GM19023 (cell line): ENCODE measurements around the gene NOX5.
"Not testable (repeated sequence)": the region's sequence is repeated elsewhere in the genome, so short reads cannot be mapped to it uniquely, and the experiment has no call there.

Source experiments
- ATAC-seq: cut with Tn5 transposase; IDR thresholded peaks from one replicate; pipeline ENCODE4 v1.9.1; 2021; ENCODE audit warnings: mild to moderate bottlenecking, moderate library complexity; ENCODE audit not compliant: unreplicated experiment

The NOX5 gene

DNA sequence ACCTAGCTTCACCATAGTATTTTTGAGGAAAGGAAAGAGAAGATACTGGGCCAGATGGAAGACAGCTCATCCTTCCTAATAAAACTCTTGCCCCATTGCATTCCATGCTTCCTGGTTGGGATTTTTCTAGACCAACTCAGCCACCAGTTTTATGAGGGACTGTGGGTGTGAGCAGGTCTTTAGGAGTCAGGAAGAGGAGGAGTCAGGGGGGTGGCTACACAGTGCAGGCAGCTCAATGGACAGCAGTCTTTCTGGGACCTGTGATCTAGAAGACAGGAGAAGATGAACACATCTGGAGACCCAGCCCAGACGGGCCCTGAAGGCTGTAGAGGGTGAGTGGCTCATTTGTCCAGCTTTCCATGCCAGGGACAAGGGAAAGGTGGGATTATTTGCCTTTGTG is at the start of gene NOX5:
TSS of gene NOX5 (plus strand) at position 242 of the 400 bp plus-strand sequence. CDS start at position 283, 41 bp downstream.
- ATAC-seq, result no peak

- ATAC-seq, result no peak
Observed at GRCh38 chr15:68966996-68967395, 47.5 kb upstream of the NOX5 start.

GRCh38 chr15:68967948-68968347 is 46.5 kb upstream of the NOX5 start:
- ATAC-seq, result no peak

- ATAC-seq, result no peak
Observed at GRCh38 chr15:68969298-68969697, 45.2 kb upstream of the NOX5 start.

- no peak for ATAC-seq
Observed at GRCh38 chr15:68972201-68973065, 42.1 kb upstream of the NOX5 start.

DNA sequence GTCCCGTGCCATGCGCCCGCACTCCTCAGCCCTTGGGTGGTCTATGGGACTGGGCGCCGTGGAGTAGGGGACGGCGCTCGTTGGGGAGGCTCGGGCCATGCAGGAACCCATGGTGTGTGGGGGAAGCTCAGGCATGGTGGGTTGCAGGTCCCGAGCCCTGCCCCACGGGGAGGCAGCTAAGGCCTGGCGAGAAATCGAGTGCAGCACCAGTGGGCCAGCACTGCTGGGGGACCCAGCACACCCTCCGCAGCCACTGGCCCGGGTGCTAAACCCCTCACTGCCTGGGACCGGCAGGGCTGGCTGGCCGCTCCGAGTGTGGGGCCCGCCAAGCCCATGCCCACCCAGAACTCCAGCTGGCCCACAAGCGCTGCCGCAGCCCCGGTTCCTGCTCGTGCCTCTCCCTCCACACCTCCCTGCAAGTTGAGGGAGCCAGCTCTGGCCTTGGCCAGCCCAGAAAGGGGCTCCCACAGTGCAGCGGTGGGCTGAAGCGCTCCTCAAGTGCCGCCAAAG is 38.8 kb upstream of the NOX5 start:
- not testable (repeated sequence) for ATAC-seq

GRCh38 chr15:68977426-68977825 is 37.1 kb upstream of the NOX5 start:
- ATAC-seq, result not testable (repeated sequence)

DNA sequence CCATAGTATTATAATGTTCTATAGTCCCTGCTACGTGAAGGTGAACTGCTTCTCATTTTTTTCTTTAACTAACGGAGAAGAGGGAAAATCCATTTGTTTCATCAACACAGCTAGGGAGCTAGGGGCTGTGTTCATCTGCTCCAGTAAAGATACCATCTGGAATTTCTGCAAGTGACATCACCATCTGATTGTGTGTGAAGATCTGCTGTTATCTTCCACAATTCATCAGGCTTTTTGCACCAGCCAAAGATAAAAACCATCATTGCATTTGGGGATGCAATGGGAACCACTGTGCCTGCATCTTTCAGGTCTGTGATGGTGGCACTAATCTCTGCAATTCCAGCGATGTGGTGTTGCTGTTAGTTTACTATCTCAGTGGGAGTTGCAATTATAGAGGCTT is 35.5 kb upstream of the NOX5 start:
- no peak for ATAC-seq

- ATAC-seq, result no peak
Observed at GRCh38 chr15:68979816-68980215, 34.7 kb upstream of the NOX5 start.

- ATAC-seq, result no peak
Observed at GRCh38 chr15:68980786-68981185, 33.7 kb upstream of the NOX5 start.

GRCh38 chr15:68981941-68982340 is 32.6 kb upstream of the NOX5 start:
- no peak for ATAC-seq

- ATAC-seq, result no peak
Observed at GRCh38 chr15:68982976-68983563, 31.4 kb upstream of the NOX5 start.

- ATAC-seq, result no peak
Observed at GRCh38 chr15:68983961-68984481, 30.5 kb upstream of the NOX5 start.

DNA sequence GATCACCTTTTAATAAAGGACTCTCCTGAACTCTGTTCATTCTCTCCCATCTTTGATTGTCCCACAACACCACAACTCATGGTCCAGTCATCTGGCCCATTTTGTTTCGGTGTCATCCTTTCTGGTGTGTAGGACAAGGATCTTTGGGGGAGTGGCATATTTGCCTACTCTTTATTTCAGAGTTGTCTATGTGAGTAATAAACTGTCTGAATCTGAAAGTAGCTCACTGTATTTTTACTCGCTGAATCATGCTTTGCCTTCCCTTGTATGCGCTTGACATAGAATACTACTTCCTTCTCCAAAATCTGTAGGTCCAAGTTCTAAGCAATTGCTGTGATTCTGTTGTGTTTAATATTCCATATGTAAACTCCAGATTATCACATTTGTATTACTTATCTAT is 29.9 kb upstream of the NOX5 start:
- no peak for ATAC-seq

DNA sequence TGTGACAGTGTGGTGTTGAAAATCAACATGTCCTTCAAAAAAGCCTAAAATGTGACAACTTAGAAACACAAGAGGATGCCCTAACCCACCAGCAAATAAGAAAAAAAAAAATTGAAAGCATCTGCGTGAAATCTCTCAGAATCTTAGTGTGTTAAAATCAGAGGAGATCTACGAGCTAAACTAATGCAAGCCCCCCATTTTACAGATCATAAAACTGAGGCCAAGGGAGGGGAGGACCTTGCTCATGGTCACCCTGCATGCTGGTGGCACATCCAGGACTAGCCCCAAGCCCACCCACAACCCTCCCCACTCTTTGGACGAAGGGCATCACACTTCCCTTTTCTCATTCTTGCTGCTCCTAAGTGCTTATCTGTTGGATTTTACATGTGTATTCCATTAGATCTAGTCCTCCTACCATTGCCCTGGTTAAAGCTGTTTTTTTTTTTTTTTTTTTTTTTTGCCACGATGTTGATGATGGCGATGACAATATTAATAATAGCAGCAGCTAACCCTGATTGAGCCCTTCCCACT is 29.1 kb upstream of the NOX5 start:
- ATAC-seq, result no peak

- no peak for ATAC-seq
Observed at GRCh38 chr15:68986322-68986721, 28.2 kb upstream of the NOX5 start.

- no peak for ATAC-seq
Observed at GRCh38 chr15:68987120-68987519, 27.4 kb upstream of the NOX5 start.

DNA sequence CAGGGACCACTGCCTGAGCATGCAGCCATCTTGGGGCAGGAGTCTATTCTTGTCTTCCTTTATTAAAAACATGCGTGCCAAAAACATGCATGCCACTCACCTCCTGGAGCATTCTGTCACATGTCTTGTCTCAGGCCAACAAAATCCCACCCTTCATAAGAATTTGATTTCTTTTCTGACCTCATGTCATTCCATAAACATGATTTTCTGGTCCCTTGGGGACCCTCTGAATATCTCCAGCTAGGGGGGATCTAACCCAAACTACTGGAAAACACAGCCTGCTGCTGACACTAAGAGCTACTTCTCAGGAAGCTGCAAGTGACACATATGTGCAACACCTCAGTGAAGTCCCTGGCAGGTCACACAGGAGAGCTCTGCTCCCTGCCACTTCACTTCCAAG is 26.8 kb upstream of the NOX5 start:
- ATAC-seq, result no peak

DNA sequence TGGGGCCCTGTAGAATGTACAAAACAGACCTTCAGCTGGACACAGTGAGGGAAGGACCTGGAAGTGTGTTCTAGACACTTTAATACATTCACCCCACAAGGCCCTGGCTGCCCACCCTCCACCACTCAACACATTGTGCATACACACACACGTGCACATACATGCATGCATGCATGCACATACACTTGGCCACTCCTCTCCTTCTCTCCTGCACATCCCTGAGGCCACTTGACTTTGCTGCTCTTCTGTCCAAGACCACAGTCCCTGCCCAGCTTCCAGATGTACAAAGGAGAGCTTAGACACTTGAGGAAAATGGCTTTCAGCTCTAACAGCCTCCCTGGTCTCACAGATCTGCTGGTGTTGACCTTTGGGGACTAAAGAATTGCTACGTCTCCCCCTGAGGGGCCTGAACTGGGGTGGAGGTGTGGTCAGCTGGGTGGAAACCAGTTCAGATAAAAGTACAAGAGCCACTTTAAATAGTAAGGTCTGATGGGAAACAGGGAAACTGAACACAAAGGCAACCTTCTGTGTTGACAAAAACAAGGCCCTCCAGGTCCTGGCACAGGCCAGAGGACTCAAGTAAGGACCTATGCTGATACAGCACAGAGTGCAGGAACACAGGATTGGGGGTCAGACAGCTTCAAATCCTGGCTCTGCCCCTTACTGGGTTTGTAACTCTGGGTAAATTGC is 24.8 kb upstream of the NOX5 start:
- ATAC-seq, result no peak

- no peak for ATAC-seq
Observed at GRCh38 chr15:68990231-68990991, 24.1 kb upstream of the NOX5 start.
